Head of caudate nucleus (tissue), 42 donors: ENCODE results near the gene GPR161.
"Not testable (repeated sequence)": the region's sequence is repeated elsewhere in the genome, so short reads cannot be mapped to it uniquely, and the experiment has no call there.

Source experiments
- DNase-seq, 42 donors: peaks; one replicate each; pipeline versions ENCODE4 v3.0.0 to v3.0.0-alpha.2; 2020 to 2021; ENCODE audit warnings: mixed read lengths in 7 of 42
- intact Hi-C: fragments of 100-400 bp; cut with DNase I; formaldehyde crosslinking; loops from one replicate; pipeline ENCODE4 v1.15.0; 2022

Gene GPR161

DNA sequence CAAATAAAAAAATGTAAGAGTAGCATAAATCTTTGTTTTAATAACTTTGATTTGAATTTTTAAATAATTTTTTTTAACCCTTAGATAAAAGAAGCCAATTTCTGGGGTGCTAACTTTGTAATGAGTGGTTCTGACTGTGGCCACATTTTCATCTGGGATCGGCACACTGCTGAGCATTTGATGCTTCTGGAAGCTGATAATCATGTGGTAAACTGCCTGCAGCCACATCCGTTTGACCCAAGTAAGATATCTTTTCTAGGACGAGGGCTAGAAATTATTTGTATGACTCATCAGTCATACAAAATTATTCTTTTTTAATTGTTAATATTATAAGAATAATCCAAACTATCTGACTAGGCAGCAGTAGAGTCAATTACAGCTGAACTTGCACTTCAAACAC lies 71.2 kb downstream of the GPR161 start:
- intact Hi-C loops, result no loop called here

DNA sequence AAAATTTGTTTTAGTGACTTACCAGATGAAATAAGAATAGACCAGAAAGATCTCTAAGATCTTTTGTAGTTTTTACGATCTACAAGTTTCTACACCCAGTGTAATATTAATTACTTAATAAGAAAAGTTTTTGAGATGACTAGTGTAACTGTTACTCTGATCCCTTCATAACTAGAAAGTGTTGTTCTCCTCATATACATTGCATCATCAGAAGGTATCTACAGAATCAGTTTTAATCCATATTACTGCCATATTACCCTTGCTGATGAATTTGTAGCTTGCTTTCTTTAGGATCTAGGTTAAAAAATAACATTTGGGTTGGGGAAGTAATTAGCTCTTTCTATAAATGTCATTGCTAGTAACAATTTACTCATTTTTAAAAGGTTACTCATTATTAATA lies 72.5 kb downstream of the GPR161 start:
- no peak for DNase-seq
- intact Hi-C loops, result no loop called here

More for the DNA sequence above, 71.2 kb downstream of the GPR161 start:
- DNase-seq, result no peak

DNA sequence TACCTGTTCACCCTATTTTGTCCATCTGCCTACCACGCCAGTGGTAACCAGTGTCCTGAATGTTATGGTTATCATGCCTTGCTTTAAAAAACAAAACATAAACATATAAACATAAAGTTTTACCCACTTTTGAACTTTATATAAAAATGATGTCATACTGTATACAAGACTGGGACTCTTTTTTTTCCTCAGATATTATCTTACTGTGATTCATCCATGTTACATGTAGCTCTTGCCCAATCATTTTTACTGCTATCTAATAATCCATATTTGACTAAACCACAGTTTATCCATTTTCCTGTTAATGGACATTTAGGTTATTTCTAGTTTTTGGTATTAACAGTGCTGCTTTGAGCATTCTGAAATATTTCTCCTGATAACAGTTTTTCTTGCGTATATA lies 78.8 kb downstream of the GPR161 start:
- no peak for DNase-seq
- intact Hi-C loops, result no loop called here

DNA sequence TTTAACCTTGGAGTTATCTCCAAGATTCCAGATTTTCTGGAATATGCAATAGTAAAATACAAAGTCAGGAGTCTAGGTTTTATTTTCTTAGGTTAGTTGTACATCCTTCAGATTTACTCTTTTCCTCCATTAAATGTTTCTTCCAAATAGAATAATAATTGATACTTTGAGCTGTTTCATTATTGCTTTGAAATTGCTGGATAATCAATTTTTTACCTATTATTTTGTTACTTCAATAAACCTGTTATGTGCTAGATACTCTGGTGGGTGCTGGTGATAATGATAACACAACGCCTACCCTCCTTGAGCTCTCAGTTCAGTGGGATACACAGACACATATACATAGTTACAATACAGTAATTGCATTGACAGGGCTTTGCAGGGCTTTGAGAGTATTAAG lies 79.4 kb downstream of the GPR161 start:
- no peak for DNase-seq
- intact Hi-C loops, result no loop called here

DNA sequence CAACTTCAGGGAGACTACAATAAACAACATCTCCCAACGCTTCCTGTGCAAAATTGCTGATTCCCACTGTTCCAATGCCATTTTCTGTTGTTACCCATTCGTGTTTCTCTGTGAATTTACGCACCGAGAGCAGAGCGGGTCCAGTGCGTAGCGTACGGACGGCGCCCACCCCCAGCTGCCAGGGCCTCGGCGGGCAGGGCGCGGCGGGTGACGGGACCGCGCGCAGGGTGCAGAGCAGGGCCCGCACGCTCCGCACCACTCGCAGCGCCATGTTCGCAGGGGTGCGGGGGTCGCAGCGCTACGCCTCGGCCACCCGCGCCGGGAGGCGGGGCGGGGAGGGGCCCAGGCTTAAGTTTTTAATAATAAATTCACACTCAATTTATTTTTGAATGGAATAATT lies 80.6 kb downstream of the GPR161 start:
- intact Hi-C loops, DNase-seq: not testable (repeated sequence)

DNA sequence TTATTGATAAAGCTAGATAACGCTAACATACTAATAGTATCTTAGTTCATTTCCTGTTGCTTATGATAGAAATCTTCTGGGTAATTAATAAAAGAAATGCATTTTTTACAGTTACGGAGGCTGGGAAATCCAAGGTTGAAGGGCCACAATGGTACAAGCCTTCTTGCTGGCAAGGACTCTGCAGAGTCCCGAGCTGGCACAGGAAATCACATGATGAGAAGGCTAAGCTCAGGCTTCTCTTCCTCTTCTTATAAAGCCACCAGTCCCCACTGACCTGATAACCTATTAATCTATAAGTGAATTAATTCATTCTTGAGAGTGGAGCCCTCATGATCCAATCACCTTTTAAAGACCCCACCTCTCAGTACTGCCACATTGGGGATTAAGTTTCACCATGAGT lies 82.6 kb downstream of the GPR161 start:
- intact Hi-C loops, result no loop called here

DNA sequence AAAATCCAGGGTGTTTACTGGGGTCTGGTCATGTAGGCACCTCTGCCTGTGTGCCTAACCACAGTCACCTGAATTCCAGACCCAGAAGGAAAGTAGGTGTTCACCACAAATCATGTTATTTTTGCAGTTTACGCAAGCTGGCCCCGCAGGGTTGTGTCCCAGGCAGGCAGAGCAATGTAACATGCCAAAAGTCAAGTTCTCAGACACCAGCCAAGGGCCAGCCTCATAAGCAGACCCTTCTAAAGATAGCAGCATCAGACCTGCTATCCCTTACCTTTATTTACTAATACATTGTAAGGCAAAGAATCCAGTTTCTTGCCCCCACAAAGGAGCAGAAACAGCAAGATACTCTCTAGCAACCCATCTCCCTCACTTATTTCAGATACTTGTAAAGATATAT lies 83.0 kb downstream of the GPR161 start:
- peak in 1 of 42 donors; percentile 1 for DNase-seq
- intact Hi-C loops, result no loop called here

More for the DNA sequence above, 82.6 kb downstream of the GPR161 start:
- DNase-seq, result peak in 17 of 42 donors; percentile 10 to 51 (median 25)

DNA sequence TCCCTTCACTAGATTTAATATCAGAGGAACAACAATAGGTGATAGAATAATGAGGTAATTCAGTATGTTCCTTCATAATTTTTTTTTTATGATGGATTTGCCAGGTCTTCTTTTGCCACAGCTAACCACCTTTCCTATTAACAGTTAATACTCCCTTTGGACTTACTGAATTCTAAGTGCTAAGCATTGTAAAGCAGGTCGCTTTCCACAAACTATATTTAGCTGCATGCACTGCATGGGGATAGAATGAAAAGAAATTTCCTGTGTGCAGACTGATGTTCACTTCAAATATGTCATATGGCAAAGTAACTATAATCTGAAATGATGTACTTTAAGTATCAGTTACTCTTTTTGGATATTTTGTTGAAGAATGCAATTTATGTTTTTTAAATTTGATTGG lies 85.8 kb downstream of the GPR161 start:
- no peak for DNase-seq
- intact Hi-C loops, result no loop called here

DNA sequence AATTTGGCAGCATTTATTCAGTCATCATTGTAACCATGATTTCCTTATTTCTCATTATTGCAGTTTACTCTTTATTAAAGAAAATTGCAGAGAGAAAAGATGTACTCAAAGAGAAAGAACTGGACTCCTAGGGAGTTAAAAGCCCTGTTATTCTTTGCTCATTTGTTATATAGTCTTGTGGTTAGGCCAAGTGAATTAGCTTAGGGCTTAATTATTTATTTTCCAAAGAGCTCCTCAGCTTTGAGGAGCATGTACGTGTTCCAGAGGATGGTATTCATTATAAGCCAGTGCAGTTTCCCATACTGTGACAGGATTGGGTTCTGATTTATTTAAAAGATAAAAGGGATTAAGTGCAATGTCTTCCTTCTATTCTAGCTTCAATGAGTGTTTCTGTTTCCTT lies 86.4 kb downstream of the GPR161 start:
- no peak for DNase-seq
- intact Hi-C loops, result no loop called here

DNA sequence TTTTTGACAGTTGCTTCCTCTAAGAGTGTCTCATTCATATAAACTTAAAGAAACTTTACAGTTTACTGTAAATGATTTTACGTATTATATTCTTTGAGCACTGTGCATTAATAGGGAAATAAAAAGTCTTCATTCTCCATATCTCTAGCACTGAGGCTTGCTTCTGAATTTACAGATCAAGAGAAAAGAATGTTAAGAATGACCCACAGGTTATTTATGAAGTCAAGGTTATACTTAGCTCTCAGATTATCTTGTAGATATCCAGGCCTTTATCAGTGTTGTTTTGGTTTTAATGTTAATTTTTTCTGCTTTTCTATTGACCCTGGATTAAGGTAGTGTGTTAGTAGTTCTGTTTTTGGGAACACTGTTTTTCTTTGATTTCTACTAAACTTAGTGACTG lies 91.4 kb downstream of the GPR161 start:
- no peak for DNase-seq

DNA sequence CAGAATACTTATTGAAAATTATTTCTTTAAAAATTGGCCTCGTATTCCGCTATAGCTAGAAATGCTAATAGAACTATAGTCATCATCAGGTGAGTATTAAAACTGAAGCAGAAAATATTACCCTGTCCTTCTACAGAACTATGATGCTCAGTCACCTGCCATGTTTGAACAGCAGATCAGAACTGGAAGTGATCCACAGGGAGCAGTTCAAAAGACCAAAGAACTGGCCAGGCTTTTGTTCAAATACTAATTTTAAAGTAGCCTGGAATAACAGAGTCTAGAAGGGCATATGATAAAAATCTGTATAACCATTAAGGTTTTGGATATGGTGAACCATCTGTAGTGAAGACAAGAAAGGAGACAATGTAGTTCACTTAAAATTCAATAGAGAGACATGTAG lies 94.4 kb downstream of the GPR161 start:
- DNase-seq, result no peak
- intact Hi-C loops, result no loop called here

More for the DNA sequence above, 91.4 kb downstream of the GPR161 start:
- intact Hi-C loops, result no loop called here

DNA sequence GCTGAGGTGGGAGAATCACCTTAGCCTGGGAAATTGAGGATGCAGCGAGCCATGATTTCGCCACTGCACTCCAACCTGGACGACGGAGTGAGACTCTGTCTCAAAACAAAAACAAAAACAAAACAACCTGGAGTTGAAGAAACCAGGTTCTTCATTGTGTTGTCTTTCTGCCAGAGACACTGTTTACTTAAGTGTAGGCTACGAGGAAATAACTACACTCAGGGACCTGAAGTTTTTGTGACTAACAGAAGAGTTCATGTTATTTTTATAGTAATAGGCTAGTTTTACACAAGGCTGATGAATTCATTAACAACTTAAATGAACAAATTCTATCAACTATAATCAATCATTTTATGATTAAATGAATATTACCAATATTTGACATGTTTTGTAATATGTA lies 101.4 kb downstream of the GPR161 start:
- intact Hi-C loops, result no loop called here
- DNase-seq, result no peak

DNA sequence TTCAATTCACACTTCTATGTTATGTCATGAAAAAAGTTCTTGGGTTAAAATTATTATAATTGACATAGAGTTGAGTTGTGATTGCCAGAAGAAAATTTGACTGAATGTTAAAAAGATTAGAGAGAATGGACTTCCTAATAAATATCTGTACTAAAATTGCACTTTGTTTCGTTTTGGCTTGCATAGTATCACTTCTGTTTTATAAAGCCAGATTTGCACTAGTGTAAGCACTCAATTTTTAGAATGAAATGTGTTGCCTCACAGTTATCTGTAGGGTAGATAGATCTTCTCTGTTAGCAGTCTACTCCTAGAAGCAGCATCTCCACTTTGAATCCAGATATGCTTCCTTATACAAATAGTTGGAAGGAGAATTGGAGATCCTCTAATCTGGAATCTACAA lies 104.7 kb downstream of the GPR161 start:
- DNase-seq, result no peak
- intact Hi-C loops, result no loop called here

DNA sequence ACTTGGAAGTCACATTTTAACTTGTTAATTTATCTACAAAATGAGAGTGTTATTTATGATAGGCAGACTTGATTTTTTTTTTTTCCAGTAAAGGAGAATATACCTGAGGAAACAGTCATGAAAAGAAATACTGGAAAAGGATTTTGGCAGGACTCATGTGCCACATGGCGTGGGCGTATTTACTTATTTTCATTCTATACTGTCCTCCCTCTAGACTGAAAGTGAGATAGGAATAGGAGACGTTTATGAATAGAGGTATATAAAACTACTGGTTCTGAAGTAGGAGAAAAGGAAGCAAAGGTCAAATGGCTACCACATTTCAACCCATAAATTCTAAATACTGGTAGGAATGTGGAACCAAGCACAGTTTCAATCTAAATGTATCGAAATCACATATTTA lies 105.1 kb downstream of the GPR161 start:
- intact Hi-C loops, result no loop called here

DNA sequence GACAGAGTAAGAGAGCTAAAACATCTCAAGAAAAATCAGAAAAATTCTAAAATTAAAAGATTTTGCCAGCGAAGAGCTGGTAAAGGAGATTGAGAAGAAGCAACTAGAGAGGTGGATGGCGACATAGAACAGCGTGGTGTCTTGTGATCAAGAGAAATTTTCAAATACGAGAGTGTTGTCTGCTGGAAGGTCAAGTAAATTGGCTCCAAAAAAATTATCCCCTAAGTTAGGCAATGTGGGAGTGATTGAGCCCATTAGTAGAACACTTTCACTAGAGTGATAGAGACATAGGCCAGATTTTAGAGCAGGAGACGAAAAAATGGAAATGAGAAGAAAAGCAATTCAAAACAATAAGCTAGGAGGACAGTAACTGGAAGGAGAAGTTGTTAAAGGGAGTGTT lies 105.5 kb downstream of the GPR161 start:
- DNase-seq, result no peak
- intact Hi-C loops, result no loop called here

More for the DNA sequence above, 105.1 kb downstream of the GPR161 start:
- no peak for DNase-seq
